ENCODE data around the gene SEC61A2.

DNA sequence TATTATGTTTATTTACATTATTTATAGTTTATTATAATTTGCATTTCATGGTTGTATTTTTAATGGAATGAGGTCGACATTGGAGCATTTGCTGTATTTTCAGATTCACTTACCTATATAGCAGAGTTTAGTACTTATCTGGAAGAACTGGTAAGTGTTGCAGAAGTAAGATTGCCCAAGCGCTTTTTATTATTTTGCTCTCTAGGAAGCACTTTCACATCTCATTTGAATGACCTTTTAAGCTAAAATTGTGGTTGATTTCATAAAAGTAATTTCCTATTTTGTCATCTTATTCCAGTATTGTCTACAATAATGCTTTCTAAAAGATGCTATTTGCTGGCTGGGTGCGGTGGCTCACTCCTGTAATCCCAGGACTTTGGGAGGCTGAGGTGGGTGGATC lies 28.6 kb downstream of the SEC61A2 start:
- TF ChIP-seq, protein P1, sequence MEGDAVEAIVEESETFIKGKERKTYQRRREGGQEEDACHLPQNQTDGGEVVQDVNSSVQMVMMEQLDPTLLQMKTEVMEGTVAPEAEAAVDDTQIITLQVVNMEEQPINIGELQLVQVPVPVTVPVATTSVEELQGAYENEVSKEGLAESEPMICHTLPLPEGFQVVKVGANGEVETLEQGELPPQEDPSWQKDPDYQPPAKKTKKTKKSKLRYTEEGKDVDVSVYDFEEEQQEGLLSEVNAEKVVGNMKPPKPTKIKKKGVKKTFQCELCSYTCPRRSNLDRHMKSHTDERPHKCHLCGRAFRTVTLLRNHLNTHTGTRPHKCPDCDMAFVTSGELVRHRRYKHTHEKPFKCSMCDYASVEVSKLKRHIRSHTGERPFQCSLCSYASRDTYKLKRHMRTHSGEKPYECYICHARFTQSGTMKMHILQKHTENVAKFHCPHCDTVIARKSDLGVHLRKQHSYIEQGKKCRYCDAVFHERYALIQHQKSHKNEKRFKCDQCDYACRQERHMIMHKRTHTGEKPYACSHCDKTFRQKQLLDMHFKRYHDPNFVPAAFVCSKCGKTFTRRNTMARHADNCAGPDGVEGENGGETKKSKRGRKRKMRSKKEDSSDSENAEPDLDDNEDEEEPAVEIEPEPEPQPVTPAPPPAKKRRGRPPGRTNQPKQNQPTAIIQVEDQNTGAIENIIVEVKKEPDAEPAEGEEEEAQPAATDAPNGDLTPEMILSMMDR (IDR thresholded peaks at IDR 0.05; ENCODE audit: insufficient read depth, low read depth, low read length): no peak
- TF ChIP-seq EZH2 (IDR thresholded peaks at IDR 0.05; ENCODE audit: insufficient read depth, low read length): no peak
